HG02763 (cell line): ENCODE measurements around the gene ALG14.
A peak's percentile ranks its signal among the peaks of the same experiment; 100 is the strongest.

ENCODE experiments used
- ATAC-seq: cut with Tn5 transposase; IDR thresholded peaks from one replicate; pipeline ENCODE4 v1.9.1; 2021; ENCODE audit warnings: mild to moderate bottlenecking, moderate library complexity; ENCODE audit not compliant: unreplicated experiment

The ALG14 gene

GRCh38 chr1:94986783-94987182 lies 86.0 kb downstream of the ALG14 start:
- ATAC-seq = no peak

- ATAC-seq = no peak
Measured at GRCh38 chr1:94983171-94983739, 89.5 kb downstream of the ALG14 start.

GRCh38 chr1:94982398-94982797 lies 90.4 kb downstream of the ALG14 start:
- no peak for ATAC-seq

- no peak for ATAC-seq
Measured at GRCh38 chr1:94981575-94981973, 91.2 kb downstream of the ALG14 start.

- no peak for ATAC-seq
Measured at GRCh38 chr1:94980582-94981574, 91.9 kb downstream of the ALG14 start.

- ATAC-seq = no peak
Measured at GRCh38 chr1:94979656-94980581, 92.8 kb downstream of the ALG14 start.

- ATAC-seq = no peak
Measured at GRCh38 chr1:94979131-94979530, 93.6 kb downstream of the ALG14 start.

GRCh38 chr1:94978401-94978800 lies 94.3 kb downstream of the ALG14 start:
- ATAC-seq = no peak

- no peak for ATAC-seq
Measured at GRCh38 chr1:94976971-94977548, 95.7 kb downstream of the ALG14 start.

- no peak for ATAC-seq
Measured at GRCh38 chr1:94974824-94975223, 97.9 kb downstream of the ALG14 start.

- ATAC-seq = no peak
Measured at GRCh38 chr1:94974241-94974640, 98.5 kb downstream of the ALG14 start.

- ATAC-seq = no peak
Measured at GRCh38 chr1:94973309-94973922, 99.3 kb downstream of the ALG14 start.

GRCh38 chr1:94971491-94971924 lies 101.2 kb downstream of the ALG14 start:
- ATAC-seq = no peak

- no peak for ATAC-seq
Measured at GRCh38 chr1:94970783-94971182, 102.0 kb downstream of the ALG14 start.

- ATAC-seq = no peak
Measured at GRCh38 chr1:94969137-94969536, 103.6 kb downstream of the ALG14 start.

- ATAC-seq = no peak
Measured at GRCh38 chr1:94966033-94966432, 106.7 kb downstream of the ALG14 start.

- ATAC-seq = no peak
Measured at GRCh38 chr1:94963864-94964263, 108.9 kb downstream of the ALG14 start.

GRCh38 chr1:94962409-94963265 lies 110.1 kb downstream of the ALG14 start:
- ATAC-seq = peak; percentile 98

GRCh38 chr1:94961988-94962387 lies 110.8 kb downstream of the ALG14 start:
- ATAC-seq = no peak
